SK-N-SH treated with all-trans-retinoic acid at 6 μM for 48 hours (cell line): ENCODE results near the gene CANT1.

Experiments used
- ATAC-seq: fragments of 200-7000 bp; cut with Tn5 transposase; 3 replicates; pipeline ENCODE4 v1.9.1; 2020; ENCODE audit warnings: mild to moderate bottlenecking, moderate library complexity
- ARNTL ChIP-seq: fragments of 450-650 bp; formaldehyde crosslinking; IDR thresholded peaks from 2 replicates; pipeline ENCODE4 v1.5.0; 2020; ENCODE audit warnings: low read depth, mild to moderate bottlenecking, moderate library complexity, borderline replicate concordance
- BACH2 ChIP-seq: fragments of 250-450 bp; sonication (Bioruptor Pico); IDR thresholded peaks from 2 replicates; pipeline ENCODE4 v1.9.0; 2021; ENCODE audit warnings: mild to moderate bottlenecking, borderline replicate concordance
- CREB5 ChIP-seq: fragments of 250-450 bp; sonication (Bioruptor Pico); IDR thresholded peaks from 2 replicates; pipeline ENCODE4 v1.5.1; 2020; ENCODE audit warnings: low read depth, mild to moderate bottlenecking, moderate library complexity
- CSRNP3 ChIP-seq: fragments of 250-450 bp; sonication (Bioruptor Pico); IDR thresholded peaks from 2 replicates; pipeline ENCODE4 v1.5.1; 2021; ENCODE audit warnings: mild to moderate bottlenecking, moderate library complexity
- GLIS3 ChIP-seq: fragments of 250-450 bp; sonication (Bioruptor Pico); IDR thresholded peaks from 2 replicates; pipeline ENCODE4 v1.5.0; 2020; ENCODE audit warnings: mild to moderate bottlenecking, moderate library complexity
- OSR1 ChIP-seq: fragments of 250-450 bp; sonication (Bioruptor Pico); IDR thresholded peaks from 2 replicates; pipeline ENCODE4 v1.8.0; 2022; ENCODE audit warnings: moderate library complexity, mild to moderate bottlenecking, inconsistent platforms
- PATZ1 ChIP-seq: fragments of 250-450 bp; sonication (Bioruptor Pico); IDR thresholded peaks from 2 replicates; pipeline ENCODE4 v1.8.0; 2020; ENCODE audit warnings: mild to moderate bottlenecking, moderate library complexity, borderline replicate concordance
- POU6F1 ChIP-seq: fragments of 250-450 bp; sonication (Bioruptor Pico); IDR thresholded peaks from 2 replicates; pipeline ENCODE4 v1.8.0; 2021; ENCODE audit warnings: low read depth, mild to moderate bottlenecking, moderate library complexity, borderline replicate concordance
- PPARA ChIP-seq: fragments of 250-450 bp; sonication (Bioruptor Pico); IDR thresholded peaks from 2 replicates; pipeline ENCODE4 v1.5.0; 2020; ENCODE audit warnings: mild to moderate bottlenecking, borderline replicate concordance
- RARB ChIP-seq: fragments of 250-450 bp; sonication (Bioruptor Pico); IDR thresholded peaks from 2 replicates; pipeline ENCODE4 v1.8.0; 2021; ENCODE audit warnings: mild to moderate bottlenecking, moderate library complexity
- TCF4 ChIP-seq: fragments of 250-450 bp; sonication (Bioruptor Pico); IDR thresholded peaks from 2 replicates; pipeline ENCODE4 v1.8.0; 2021; ENCODE audit warnings: mild to moderate bottlenecking, moderate library complexity, borderline replicate concordance
- TOX ChIP-seq: fragments of 250-450 bp; sonication (Bioruptor Pico); IDR thresholded peaks from 2 replicates; pipeline ENCODE4 v1.8.0; 2021; ENCODE audit warnings: mild to moderate bottlenecking, moderate library complexity, borderline replicate concordance
- ZC3H10 ChIP-seq: fragments of 250-450 bp; sonication (Bioruptor Pico); IDR thresholded peaks from 2 replicates; pipeline ENCODE4 v1.5.1; 2021; ENCODE audit warnings: mild to moderate bottlenecking, moderate library complexity
- ZFP3 ChIP-seq: fragments of 250-450 bp; sonication (Bioruptor Pico); IDR thresholded peaks from 2 replicates; pipeline ENCODE4 v1.5.0; 2020; ENCODE audit warnings: mild to moderate bottlenecking, moderate library complexity
- ZFP30 ChIP-seq: fragments of 450-650 bp; formaldehyde crosslinking; IDR thresholded peaks from 2 replicates; pipeline ENCODE4 v1.5.0; 2022; ENCODE audit warnings: mild to moderate bottlenecking, moderate library complexity
- ZNF70 ChIP-seq: fragments of 450-650 bp; formaldehyde crosslinking; IDR thresholded peaks from 2 replicates; pipeline ENCODE4 v1.5.0; 2020; ENCODE audit warnings: mild to moderate bottlenecking, moderate library complexity
- ZNF8 ChIP-seq: fragments of 450-650 bp; formaldehyde crosslinking; IDR thresholded peaks from 2 replicates; pipeline ENCODE4 v1.5.0; 2020; ENCODE audit warnings: mild to moderate bottlenecking, moderate library complexity
- TF ChIP-seq, protein P1 (sequence below): fragments of 250-450 bp; sonication (Bioruptor Pico); IDR thresholded peaks from 2 replicates; pipeline ENCODE4 v1.5.0; 2020; ENCODE audit warnings: mild to moderate bottlenecking, moderate library complexity

The CANT1 gene

DNA sequence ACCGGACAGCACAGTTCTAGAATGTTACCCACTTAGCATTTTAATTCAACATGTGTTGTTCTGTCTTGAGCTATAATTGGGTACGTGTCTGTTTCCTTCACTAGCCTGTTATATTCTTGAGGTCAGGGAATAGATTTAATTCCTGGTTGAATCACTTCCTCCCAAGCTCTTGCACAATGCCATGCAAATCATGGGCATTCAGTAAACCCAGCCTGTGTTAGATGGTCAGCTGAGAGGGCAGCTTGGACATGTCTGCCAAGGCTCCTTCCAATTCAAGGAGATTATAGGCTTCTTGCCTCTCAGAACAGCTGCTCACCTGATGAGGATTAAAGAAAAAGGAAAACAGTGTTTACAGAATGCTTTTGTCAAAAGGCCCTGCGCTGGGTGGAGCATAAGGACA, 27.0 kb upstream of the CANT1 start:
- peak; percentile 87 for ATAC-seq
- TF ChIP-seq GLIS3 (CRISPR knock-in tag) (no peak), TCF4 (CRISPR knock-in tag) (no peak), TOX (CRISPR knock-in tag) (no peak), POU6F1 (CRISPR knock-in tag) (no peak), OSR1 (no peak), ZFP30 (no peak), ZFP3 (CRISPR knock-in tag) (0 out of 2 replicates have a peak, but pooled peaks have one; percentile 11), RARB (CRISPR knock-in tag) (no peak), ARNTL (no peak), PATZ1 (CRISPR knock-in tag) (peak; percentile 39; the same call in 1 of the 2 replicates), ZNF70 (no peak), ZC3H10 (CRISPR knock-in tag) (no peak)
- TF ChIP-seq, protein P1, sequence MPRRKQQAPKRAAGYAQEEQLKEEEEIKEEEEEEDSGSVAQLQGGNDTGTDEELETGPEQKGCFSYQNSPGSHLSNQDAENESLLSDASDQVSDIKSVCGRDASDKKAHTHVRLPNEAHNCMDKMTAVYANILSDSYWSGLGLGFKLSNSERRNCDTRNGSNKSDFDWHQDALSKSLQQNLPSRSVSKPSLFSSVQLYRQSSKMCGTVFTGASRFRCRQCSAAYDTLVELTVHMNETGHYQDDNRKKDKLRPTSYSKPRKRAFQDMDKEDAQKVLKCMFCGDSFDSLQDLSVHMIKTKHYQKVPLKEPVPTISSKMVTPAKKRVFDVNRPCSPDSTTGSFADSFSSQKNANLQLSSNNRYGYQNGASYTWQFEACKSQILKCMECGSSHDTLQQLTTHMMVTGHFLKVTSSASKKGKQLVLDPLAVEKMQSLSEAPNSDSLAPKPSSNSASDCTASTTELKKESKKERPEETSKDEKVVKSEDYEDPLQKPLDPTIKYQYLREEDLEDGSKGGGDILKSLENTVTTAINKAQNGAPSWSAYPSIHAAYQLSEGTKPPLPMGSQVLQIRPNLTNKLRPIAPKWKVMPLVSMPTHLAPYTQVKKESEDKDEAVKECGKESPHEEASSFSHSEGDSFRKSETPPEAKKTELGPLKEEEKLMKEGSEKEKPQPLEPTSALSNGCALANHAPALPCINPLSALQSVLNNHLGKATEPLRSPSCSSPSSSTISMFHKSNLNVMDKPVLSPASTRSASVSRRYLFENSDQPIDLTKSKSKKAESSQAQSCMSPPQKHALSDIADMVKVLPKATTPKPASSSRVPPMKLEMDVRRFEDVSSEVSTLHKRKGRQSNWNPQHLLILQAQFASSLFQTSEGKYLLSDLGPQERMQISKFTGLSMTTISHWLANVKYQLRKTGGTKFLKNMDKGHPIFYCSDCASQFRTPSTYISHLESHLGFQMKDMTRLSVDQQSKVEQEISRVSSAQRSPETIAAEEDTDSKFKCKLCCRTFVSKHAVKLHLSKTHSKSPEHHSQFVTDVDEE = no peak

DNA sequence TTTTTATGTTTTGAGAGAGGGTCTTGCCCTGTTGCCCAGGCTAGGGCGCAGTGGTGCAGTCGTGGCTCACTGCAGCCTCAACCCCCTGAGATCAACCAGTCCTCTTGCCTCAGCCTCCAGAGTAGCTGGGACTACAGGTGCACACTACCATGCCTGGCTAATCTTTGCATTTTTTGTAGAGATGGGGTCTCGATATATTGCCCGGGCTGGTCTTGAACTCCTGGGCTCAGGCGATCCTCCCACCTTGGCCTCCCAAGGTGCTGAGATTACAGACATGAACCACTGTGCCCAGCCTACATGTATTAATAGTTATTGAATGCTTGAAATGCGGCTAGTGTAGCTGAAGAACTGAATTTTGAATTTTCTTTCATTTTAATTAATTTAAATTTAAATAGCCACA, 26.6 kb upstream of the CANT1 start:
- TF ChIP-seq, protein P1 = no peak
- TF ChIP-seq CREB5 = no peak
- no peak for TF ChIP-seq OSR1
- no peak for TF ChIP-seq BACH2 (CRISPR knock-in tag)
- no peak for TF ChIP-seq ZFP30
- no peak for TF ChIP-seq GLIS3 (CRISPR knock-in tag)
- no peak for ATAC-seq

DNA sequence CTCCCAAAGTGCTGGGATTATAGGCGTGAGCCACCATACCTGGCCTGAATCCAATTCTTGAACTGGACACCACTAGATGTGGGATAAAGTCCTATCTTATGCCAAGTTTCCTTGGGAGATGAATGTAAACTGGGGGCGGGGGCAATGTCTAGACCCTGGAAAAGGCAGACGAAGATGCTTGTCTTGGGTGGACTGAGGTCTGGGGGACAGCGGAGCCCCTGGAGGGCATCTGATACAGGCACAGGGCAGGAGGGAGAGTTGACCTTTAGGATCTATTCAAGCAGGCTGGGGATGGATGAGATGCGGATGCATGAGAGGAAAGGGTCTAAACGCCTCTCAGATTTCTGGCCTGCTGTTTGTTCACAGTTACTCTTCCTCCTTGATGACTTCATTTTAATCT, 26.1 kb upstream of the CANT1 start:
- ATAC-seq = no peak

GRCh38 chr17:79034931-79035485, 25.4 kb upstream of the CANT1 start:
- TF ChIP-seq BACH2 (CRISPR knock-in tag) (no peak), ZFP30 (no peak), RARB (CRISPR knock-in tag) (no peak), GLIS3 (CRISPR knock-in tag) (no peak), ZFP3 (CRISPR knock-in tag) (no peak), POU6F1 (CRISPR knock-in tag) (no peak), ZNF8 (no peak), OSR1 (no peak), ARNTL (no peak), TCF4 (CRISPR knock-in tag) (no peak), PPARA (CRISPR knock-in tag) (no peak), CSRNP3 (CRISPR knock-in tag) (no peak)
- ATAC-seq = no peak

More for the DNA sequence above, 26.1 kb upstream of the CANT1 start:
- TF ChIP-seq TOX (CRISPR knock-in tag) (no peak), ZFP3 (CRISPR knock-in tag) (no peak), ZNF8 (no peak)
